Stomach smooth muscle (tissue), 2 donors: ENCODE results near the gene PPARA.

Experiments
- H3K27ac ChIP-seq: one replicate; pipeline ENCODE4 v1.7.0; 2013; ENCODE audit warnings: mild to moderate bottlenecking, low read length, inconsistent platforms
- H3K27me3 ChIP-seq, 2 donors: one replicate each; pipeline ENCODE4 v1.7.0; 2013; ENCODE audit warnings: low read length in 2 of 2; ENCODE audit not compliant: insufficient read depth in 2 of 2, control insufficient read depth in 1 of 2
- H3K36me3 ChIP-seq, 2 donors: one replicate each; pipeline ENCODE4 v1.7.0; 2013; ENCODE audit warnings: low read length in 2 of 2; ENCODE audit not compliant: control insufficient read depth in 2 of 2, insufficient read depth in 2 of 2
- H3K4me1 ChIP-seq: one replicate; pipeline ENCODE4 v1.7.0; 2013; ENCODE audit warnings: low read length; ENCODE audit not compliant: control insufficient read depth, insufficient read depth
- H3K4me3 ChIP-seq, 2 donors: one replicate each; pipeline ENCODE4 v1.7.0; 2013; ENCODE audit warnings: low read length in 2 of 2
- H3K9ac ChIP-seq, 2 donors: one replicate each; pipeline ENCODE4 v1.7.0; 2013; ENCODE audit warnings: low read length in 2 of 2, mild to moderate bottlenecking in 1 of 2
- H3K9me3 ChIP-seq, 2 donors: one replicate each; pipeline ENCODE4 v1.7.0; 2013; ENCODE audit warnings: low read length in 2 of 2; ENCODE audit not compliant: control insufficient read depth in 2 of 2
- donor health status: healthy.
- donor health status: Pancreatic carcinoma.

The PPARA gene

DNA sequence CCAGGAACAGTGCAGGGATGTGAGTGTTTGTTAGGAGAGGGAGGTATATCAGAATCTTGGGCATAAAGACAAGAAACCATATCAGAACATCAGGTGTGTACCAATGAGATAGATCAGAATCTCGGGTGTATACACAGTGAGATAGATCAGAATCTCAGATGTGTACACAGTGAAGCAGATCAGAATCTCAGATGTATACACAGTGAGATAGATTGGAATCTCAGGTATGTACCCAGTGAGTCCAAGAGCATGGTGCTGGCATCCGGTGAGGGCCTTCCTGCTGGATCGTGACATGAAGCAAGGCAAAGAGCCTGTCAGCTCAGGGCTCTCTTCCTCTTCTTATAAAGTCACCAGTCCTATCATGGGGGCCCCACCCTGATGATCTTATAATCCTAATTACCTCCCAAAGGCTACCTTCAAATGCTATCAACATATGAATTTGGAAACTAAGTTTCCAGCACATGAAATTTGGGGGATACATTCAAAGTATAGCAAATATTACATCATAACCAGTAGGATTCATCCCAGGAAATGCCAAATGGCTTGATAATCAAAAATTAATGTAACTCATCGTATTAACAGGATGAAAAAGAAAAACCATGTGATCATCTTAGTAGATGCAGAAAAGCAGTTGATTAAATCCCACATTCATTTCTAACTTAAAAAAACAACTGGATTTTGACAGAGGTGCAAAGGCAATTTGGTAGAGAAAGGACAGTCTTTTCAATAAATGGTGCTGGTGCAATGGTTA lies 28.6 kb downstream of the PPARA start:
- Histone ChIP-seq H3K9me3 (peaks cover 0 to 5% of the 10 kb centered on the region in 2 donors), H3K36me3 (peaks cover 9% of the 10 kb centered on the region in 2 donors), H3K27ac (no peak overlapping the region), H3K4me3 (no peak overlapping the region), H3K27me3 (no peaks in the 10 kb centered on the region), H3K9ac (no peak overlapping the region), H3K4me1 (no peaks in the 10 kb centered on the region)

DNA sequence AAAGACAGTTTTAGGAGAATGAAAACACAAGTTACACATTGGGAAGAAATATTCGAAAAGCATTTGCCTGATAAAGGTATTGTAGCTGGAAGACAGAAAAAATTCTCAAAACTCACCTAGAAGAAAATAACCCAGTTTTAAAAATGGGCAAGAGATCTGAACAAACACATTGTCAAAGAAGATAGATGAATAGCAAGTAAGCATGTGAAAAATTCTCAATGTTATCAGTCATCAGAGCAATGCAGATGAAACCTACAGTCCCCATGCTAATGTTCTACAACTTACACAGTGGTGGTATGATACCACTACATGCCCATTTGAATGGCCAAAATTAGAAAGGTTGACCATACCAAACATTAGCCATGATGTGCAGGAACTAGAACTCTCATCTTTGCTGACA lies 29.4 kb downstream of the PPARA start:
- Histone ChIP-seq H3K9me3 (peaks cover 0 to 5% of the 10 kb centered on the region in 2 donors), H3K4me1 (no peaks in the 10 kb centered on the region), H3K27me3 (no peaks in the 10 kb centered on the region), H3K9ac (no peak overlapping the region), H3K27ac (no peak overlapping the region), H3K36me3 (peaks cover 9 to 11% of the 10 kb centered on the region in 2 donors), H3K4me3 (no peak overlapping the region)

DNA sequence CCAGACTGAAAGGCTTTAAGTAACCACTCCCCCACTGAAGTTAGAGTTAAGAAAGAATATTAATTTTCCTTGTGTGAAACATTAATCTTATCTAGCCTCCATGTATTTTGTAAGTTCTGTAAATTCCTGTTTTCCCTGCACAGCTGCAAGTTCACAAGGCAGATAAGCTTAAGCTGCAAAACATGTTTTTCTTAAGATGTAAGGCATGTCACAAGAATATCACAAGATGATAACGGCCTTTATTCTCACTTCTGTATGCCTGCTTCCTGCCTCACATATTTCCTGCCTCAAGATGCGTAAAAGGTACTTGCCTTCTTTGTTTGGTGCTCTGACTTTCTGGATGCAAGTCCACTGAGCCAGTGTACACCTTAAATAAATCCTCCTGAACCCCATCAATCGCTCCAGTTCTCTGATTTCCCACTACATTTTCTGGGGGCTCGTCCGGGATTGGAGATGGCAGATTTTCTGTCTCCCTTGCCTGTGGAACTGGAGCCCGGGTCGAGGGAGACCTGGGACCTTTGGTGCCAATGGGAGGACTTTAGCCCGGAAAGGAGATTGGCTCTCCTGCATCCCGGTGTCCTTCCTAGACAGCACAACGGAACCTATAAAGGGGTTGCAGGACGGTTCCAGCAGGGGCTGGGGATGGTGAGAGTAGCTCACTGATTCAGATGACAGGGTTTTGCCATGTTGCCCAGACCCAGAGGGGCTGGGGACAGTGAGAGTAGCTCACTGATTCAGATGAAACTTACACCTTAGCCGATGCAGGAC lies 30.2 kb downstream of the PPARA start:
- Histone ChIP-seq H3K4me3 (no peak overlapping the region), H3K9me3 (peaks cover 0 to 5% of the 10 kb centered on the region in 2 donors), H3K36me3 (peaks cover 9 to 11% of the 10 kb centered on the region in 2 donors), H3K9ac (no peak overlapping the region), H3K27ac (no peak overlapping the region), H3K27me3 (no peaks in the 10 kb centered on the region), H3K4me1 (no peaks in the 10 kb centered on the region)

- Histone ChIP-seq H3K4me1 (no peaks in the 10 kb centered on the region), H3K4me3 (no peak overlapping the region), H3K9me3 (peaks cover 0 to 5% of the 10 kb centered on the region in 2 donors), H3K27me3 (no peaks in the 10 kb centered on the region), H3K9ac (no peak overlapping the region), H3K27ac (no peak overlapping the region), H3K36me3 (peaks cover 3 to 15% of the 10 kb centered on the region in 2 donors)
These were observed 33.4 kb downstream of the PPARA start for GRCh38 chr22:46183733-46184132.

GRCh38 chr22:46185283-46185682 lies 35.0 kb downstream of the PPARA start:
- no peak overlapping the region for H3K9ac ChIP-seq
- no peaks in the 10 kb centered on the region for H3K4me1 ChIP-seq
- H3K4me3 ChIP-seq: no peak overlapping the region
- peaks cover 0 to 5% of the 10 kb centered on the region in 2 donors for H3K9me3 ChIP-seq
- no peak overlapping the region for H3K27ac ChIP-seq
- peaks cover 0 to 18% of the 10 kb centered on the region in 2 donors for H3K36me3 ChIP-seq
- H3K27me3 ChIP-seq: no peaks in the 10 kb centered on the region

GRCh38 chr22:46187862-46188261 lies 37.5 kb downstream of the PPARA start:
- Histone ChIP-seq H3K36me3 (peaks cover 0 to 9% of the 10 kb centered on the region in 2 donors), H3K4me1 (no peaks in the 10 kb centered on the region), H3K27ac (no peak overlapping the region), H3K9me3 (no peaks in the 10 kb centered on the region), H3K9ac (no peak overlapping the region), H3K4me3 (no peak overlapping the region), H3K27me3 (no peaks in the 10 kb centered on the region)

DNA sequence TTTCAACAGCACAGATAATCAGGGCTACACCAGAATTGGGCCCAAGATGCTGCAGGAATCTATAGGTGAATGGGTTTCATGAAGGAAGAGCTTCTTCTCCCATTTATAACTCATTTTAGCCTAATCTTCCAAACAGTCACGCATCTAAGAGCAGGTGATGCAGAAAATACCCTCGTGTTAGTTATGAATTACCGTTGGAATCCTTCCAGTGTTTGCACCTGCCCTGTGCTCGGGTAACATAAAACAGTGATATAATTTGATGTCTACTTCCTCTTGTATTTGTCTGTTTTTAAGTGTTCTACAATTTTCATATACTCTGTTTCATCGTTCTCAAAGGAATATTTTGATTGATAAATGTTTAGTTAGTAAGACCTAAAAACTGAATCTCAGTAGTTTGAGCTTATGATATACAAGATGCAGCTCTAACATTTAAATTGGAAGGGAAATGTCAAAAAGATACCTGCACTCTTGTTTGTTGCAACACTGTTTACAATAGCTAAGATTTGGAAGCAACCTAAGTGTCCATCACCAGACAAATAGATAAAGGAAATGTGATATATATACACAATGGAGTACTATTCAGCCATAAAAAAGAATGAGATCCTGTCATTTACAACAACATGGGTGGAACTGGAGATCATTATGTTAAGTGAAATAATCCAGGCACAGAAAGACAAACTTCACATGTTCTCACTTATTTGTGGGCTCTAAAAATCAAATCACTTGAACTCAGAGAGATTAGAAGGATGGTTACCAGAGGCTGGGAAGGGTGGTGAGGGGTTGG lies 42.1 kb downstream of the PPARA start:
- Histone ChIP-seq H3K9ac (no peak overlapping the region), H3K36me3 (peaks cover 0 to 7% of the 10 kb centered on the region in 2 donors), H3K9me3 (no peaks in the 10 kb centered on the region), H3K27ac (no peak overlapping the region), H3K27me3 (no peaks in the 10 kb centered on the region), H3K4me1 (no peaks in the 10 kb centered on the region), H3K4me3 (no peak overlapping the region)

DNA sequence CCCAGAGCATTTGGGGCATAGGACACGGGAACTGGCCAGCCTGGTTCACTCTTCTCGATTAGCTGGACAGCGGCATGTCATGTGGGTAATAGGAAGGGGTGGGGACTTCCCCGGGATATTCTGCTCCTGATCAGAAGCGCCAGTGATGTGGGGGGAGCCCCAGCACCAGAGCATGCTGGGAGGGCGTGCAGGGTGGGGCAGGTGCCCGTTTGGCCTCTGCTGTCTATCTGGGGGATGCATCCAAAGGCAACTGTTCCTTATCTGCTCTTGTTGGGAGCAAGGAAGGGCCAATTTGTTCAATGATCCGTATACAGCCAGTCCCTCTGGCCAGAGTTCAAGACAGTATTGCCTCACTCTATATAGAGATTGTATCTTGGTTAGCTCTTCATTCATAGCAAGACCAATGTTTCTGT lies 43.6 kb downstream of the PPARA start:
- Histone ChIP-seq H3K9me3 (no peaks in the 10 kb centered on the region), H3K4me1 (no peaks in the 10 kb centered on the region), H3K4me3 (no peak overlapping the region), H3K9ac (no peak overlapping the region), H3K27me3 (no peaks in the 10 kb centered on the region), H3K36me3 (peaks cover under 1 to 4% of the 10 kb centered on the region in 2 donors), H3K27ac (no peak overlapping the region)

- H3K36me3 ChIP-seq: peaks cover 3 to 8% of the 10 kb centered on the region in 2 donors
- H3K9ac ChIP-seq: no peak overlapping the region
- no peaks in the 10 kb centered on the region for H3K4me1 ChIP-seq
- no peak overlapping the region for H3K4me3 ChIP-seq
- no peaks in the 10 kb centered on the region for H3K27me3 ChIP-seq
- H3K9me3 ChIP-seq: no peaks in the 10 kb centered on the region
- no peak overlapping the region for H3K27ac ChIP-seq
These were observed 45.3 kb downstream of the PPARA start for GRCh38 chr22:46195487-46196165.

DNA sequence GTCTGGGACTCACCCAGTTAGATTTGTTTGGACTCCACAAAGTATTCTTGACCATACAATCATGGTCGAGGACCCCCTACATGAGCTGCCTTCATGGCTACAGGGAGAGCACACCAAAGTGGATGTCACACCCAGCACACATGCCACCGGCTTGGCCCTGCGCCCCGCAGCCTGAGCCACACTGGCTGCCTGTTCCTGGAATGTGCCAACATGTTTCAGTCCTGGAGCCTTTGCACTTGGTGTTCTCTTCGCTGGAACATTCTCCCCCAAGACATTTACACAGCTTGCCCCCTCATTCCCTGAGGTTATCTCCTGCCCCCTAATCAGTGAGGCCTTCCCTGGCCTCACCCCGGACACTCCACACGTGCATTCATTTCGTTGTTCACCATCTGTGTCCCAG lies 46.0 kb downstream of the PPARA start:
- peaks cover 3 to 8% of the 10 kb centered on the region in 2 donors for H3K36me3 ChIP-seq
- no peaks in the 10 kb centered on the region for H3K4me1 ChIP-seq
- no peak overlapping the region for H3K27ac ChIP-seq
- no peak overlapping the region for H3K4me3 ChIP-seq
- H3K27me3 ChIP-seq: no peaks in the 10 kb centered on the region
- H3K9ac ChIP-seq: no peak overlapping the region
- no peaks in the 10 kb centered on the region for H3K9me3 ChIP-seq
